22Rv1 (cell line): ENCODE data around the gene ZNF836.

Experiments used
- CTCF ChIP-seq: fragments of 450-650 bp; IDR thresholded peaks from 2 replicates; pipeline ENCODE4 v1.5.1; 2017; ENCODE audit warnings: mild to moderate bottlenecking
- ZFX ChIP-seq: fragments of 450-650 bp; IDR thresholded peaks from 2 replicates; pipeline ENCODE4 v1.6.1; 2017; ENCODE audit warnings: antibody characterized with exemption, borderline replicate concordance

- TF ChIP-seq CTCF (no peak), ZFX (no peak)
Observed at GRCh38 chr19:52138983-52139251, 32.5 kb downstream of the ZNF836 start.
